ENCODE measurements around the gene DAZL.

Gene DAZL

DNA sequence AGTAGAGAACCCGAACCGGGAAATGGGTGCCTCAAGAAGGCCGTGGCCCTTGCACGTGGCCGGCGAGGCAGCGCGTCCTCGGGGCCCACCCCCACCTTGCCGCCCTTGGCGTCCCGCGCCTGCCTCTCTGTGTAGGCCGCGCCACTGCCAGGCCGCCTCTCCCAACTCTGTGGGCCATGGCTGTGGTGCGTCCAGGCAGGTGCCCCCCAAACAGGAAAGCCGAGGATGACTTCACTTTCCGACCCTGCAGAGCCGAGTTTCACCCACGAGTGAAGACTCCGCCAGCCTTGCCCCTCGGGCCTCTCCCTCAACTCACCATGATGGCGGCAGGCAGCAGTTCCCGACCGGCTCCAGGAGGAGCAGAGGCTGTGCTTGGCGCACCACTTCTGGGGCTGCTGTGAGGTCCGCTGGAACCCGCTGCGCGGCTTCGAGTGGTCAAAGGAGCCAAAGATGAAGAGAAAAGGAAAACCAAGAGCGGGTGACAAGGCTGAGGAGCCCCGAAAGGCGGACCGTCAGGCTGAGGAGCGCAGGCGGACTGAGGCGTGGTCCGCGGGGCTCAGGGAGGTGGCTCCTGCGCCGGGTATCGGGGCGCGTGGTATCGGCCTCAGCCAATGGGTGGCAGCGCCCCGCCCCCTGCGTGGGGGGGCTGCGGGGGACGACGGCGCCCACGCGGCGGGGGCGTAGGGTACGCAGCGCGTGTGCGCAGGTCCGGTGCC is at the start of gene DAZL:
Gene DAZL, minus strand, starts transcription at position 537 of the 716 bp plus-strand sequence. Its CDS starts 218 bp downstream, at position 319.
- no peak for DNase-seq

- no peak for DNase-seq
These were observed 49.8 kb upstream of the DAZL start for GRCh38 chr3:16654976-16655375.

GRCh38 chr3:16653712-16654111 is 48.5 kb upstream of the DAZL start:
- no peak for DNase-seq

DNA sequence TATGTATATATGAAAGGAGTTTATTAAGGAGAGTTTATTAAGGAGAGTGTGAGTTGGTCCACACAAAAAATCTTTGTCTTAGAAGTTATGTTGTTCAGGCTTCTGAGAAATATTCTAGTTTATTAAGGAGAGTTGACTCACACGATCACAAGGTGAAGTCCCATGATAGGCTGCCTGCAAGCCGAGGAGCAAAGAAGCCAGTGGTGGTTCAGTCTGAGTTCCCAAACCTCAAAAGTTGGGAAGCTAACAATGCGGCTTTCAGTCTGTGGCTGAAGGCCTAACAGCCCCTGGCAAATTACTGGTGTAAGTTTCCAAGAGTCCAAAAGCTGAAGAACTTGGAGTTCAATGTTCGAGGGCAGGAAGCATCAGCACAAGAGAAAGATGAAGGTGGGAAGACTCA is 42.4 kb upstream of the DAZL start:
- no peak for DNase-seq

- no peak for DNase-seq
These were observed 34.6 kb upstream of the DAZL start for GRCh38 chr3:16639806-16640205.

DNA sequence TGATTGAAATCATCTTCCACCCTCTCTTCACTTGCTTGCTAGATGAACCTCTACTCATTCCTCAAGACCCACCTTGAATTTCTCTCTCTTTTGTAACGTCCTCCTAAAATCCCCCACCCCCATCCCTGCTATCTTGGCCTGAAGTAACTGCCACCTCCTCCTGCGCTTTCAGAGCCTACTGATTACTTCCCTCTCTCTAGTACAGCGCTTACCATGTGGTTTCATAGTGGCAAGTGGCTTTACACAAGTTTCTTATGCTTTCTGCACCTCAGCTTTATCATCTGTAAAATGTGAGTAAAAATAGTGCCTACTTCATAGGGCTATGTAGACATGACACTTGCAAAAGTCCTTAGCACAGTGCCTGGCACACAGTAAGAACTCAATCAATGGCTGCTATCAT is 28.7 kb upstream of the DAZL start:
- no peak for DNase-seq

DNA sequence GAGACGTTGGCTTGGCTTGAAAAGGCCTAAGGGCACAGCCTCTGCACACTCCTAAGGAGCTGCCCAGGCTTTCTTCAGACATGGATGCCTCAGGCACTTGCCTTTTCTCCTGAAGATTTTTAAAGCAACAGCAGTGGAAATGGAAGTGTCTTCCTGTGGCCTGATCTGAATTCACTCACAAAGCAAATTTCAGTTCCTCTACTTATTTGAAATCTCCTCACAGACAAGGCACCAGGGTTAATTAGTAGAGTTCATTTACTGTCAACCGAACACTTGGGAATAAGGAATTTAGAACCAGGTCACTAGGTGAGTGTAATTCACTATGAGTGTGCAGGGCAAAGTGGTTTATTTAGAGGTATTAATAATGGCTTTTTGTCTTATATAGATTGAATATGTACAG is 27.2 kb upstream of the DAZL start:
- DNase-seq = no peak

DNA sequence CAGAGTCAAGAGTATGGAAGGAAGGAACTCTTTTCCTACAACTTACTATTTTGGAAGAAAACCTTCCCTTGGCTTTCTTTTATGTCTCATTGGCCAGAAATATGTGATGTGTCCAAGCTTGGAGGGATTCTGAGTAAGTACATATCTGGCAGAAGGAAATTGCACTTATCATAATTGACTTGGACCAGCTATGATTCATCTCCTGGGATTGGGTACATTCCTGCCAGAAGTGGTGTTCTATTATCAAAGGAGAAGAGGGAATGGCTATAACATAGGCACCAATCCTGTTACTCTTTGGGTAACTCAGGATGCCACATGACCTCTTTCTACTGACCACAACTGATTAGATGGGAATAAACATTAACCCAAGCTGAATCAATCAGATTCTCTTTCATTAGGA is 13.5 kb upstream of the DAZL start:
- no peak for DNase-seq

DNA sequence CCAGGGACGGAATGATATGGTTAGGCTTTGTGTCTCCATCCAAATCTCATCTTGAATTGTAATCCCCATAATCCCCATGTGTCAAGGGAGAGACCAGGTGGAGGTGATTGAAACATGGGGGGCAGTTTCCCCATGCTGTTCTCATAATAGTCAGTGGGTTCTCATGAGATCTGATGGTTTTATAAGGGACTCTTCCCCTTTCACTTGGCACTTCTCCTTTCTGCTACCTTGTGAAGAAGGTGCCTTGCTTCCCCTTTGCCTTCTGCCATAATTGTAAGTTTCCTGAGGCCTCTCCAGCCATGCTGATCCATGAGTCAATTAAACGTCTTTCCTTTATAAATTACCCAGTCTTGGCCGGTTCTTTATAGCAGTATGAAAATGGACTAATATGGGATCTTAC is 11.9 kb upstream of the DAZL start:
- peak in 1 of 2 experiments; percentile 9 for DNase-seq

DNA sequence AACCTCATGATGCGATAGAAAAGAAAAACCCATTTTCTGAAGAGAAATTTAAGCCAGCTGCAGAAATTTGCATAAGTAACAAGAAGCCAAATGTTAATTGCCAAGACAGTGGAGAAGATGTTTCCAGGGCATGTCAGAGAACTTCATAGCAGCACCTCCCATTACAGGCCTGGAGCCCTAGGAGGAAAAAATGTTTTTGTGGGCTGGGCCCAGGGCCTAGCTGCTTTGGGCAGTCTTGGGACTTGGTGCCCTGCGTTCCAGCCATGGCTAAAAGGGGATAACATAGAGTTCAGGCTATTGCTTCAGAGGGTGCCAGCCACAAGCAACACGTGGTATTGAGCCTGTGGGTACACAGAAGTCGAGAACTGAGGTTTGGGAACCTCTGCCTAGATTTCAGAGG is 10.9 kb upstream of the DAZL start:
- DNase-seq = no peak

GRCh38 chr3:16614033-16615031 is 9.1 kb upstream of the DAZL start:
- DNase-seq = no peak

DNA sequence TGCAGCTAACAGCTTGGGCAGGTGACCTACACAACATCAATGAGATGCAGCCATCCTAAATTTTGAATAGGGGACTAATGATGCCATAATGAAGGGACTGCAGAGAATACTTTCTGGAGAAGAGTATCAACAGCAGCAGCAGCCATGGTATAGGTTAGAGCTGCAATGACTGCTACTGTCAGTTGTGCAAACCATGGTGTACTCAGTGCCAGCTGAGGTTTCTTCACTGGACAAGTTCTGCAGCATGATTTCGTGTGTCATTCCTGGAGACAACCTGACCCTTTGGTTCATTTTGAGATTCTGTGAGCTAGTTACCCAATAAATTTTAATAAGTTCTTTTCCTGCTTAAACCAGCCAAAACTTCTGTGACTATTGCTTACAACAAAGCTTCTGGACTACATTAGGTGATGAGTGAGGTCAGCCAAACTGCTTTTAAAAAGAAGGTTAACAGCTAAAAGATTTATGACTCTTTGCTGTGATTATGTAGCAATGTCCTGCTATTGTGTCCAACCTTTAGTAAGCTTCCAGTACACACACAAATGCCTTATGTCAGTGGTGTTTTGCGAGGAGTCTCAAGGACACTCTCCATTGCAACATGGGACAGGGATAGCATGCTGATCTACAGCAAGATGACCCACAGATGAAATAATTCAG is 4.8 kb upstream of the DAZL start:
- no peak for DNase-seq

DNA sequence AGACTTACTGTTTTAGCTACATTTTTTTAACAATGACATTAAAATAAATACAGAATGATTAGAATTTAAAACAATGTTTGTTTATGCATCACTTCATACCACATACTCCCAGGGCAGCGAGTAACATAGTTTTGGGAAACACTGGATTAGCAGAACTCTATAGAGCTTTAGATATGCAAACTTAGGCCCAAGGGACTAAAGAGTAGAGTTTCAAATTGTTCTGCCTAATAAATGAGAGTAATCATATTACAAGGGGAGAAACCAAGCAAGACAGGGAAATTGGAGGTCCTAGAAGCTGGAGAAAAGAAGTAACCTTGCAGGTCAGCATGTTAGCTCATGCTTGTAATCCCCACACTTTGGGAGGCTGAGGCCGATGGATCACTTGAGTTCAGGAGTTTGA is 3.6 kb upstream of the DAZL start:
- no peak for DNase-seq

- DNase-seq = no peak
These were observed 2.5 kb upstream of the DAZL start for GRCh38 chr3:16607718-16608117.

GRCh38 chr3:16606398-16606797 is 1.2 kb upstream of the DAZL start:
- no peak for DNase-seq

- no peak for DNase-seq
These were observed 743 bp upstream of the DAZL start for GRCh38 chr3:16605966-16606365.

GRCh38 chr3:16604433-16604832 is 790 bp downstream of the DAZL start:
- DNase-seq = no peak

DNA sequence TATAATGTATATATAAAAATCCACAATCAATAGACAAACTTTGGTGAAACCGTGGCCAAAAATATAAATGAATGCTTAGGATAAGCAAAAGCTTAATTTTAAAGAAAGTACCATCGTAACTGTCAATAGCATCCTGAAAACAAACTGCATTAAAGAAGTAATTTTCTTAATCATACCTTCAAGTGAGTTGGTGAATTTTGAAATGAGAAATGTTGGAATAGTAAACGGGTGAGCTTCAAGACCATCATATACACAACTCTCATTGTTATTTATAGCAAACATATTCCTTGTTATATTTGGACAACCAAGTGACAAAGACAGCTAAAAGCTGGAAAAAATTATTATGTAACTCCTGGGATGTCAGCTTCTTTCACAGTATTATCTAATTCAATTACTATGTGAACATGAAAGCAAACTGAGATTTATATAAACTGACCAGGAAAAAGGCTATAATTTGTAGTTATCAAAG is 3.7 kb downstream of the DAZL start:
- no peak for DNase-seq

DNA sequence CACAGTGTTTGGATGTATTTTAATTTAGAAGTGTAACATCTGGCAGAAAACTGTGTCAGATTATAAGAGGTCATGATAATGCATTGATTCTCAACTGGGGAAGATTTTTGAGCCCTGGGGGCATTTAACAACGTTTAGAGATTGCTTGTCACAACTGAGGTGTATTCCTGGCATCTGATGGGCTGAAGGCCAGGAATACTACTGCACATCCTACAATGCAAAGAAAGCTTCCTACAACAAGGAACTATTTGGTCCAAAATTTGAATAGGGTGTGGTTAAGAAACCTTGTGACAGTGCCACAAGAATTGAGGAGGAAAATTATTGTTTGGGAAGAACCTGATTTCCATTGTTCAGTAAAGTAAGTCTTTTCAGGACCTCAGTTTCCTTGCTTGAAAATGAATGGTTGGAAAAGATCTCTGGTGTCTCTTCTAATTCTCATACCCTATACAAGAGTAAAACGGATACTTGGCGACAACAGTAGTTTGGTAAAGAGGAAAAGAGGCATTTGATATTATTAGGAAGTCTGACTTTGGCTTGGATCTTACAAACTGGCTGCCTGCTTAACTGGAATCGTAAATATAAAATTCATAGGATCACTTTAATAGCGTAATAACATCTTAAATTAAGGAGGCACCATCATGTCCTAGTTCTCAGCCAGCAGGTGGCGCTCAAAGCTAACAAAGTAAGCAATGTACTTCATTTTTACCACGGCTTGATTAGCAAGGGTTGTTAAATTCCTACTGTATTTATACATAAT is 4.3 kb downstream of the DAZL start:
- peak; percentile 80 to 83 for DNase-seq

GRCh38 chr3:16599694-16600093 is 5.5 kb downstream of the DAZL start:
- DNase-seq = no peak

DNA sequence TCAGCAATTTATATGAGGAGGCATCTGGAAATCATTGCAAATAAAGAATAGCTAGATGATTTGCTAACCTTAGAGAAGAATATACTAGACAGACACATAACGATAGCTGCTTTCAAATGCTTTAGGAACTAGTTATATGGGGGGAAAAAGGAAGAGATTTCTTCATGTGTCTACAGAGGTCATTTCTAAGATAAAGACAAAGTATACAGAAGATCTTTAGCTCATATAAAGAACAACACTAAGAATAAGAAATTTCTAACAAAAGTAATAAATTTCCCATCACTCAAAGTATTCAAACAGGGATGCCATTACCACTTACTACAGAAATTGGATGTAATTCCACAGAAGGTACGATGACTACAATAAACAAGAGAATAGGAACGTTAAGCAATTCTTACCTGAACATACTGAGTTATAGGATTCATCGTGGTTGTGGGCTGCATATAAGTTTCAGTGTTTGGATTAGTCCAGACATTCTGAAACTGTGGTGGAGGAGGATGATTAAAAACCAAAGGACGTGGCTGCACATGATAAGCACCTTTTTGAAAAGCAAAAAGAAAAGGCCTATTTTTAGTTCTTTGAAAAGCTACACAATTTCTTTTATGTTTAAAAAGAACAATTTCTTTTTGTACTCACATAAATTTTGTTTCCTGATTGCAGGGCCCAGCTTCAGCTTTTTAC is 8.7 kb downstream of the DAZL start:
- no peak for DNase-seq

DNA sequence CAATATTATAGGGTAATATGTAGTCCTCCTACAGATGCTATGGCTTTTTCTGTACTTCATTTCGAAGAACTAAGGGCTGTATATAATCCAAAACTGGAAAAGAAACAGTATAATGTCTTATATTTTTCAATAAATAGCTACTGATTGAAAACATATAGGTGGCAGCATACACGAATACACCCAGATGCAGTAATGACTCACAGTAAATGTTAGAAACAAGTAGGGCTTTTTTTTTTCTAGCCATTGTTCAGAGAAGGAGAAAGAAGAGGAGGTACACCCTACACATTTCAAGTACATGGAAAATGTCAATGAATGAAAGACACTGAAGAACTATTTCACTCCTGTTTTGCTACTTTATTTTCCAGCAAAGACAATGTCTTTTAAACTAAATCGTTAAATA is 9.4 kb downstream of the DAZL start:
- DNase-seq = no peak

Measured in Kasumi-1 (cell line).